GM12891 (cell line): ENCODE measurements around the gene BACE2.

Experiments used
- DNase-seq: peaks from one replicate; pipeline ENCODE4 v3.0.0; 2011; ENCODE audit warnings: low spot score; ENCODE audit not compliant: insufficient read length
- FAIRE-seq: peaks from 2 replicates; lab custom pipeline; 2011; peaks lifted over from hg19 to GRCh38; lab: Jason Lieb, UNC
- PAX5 ChIP-seq: IDR thresholded peaks from 2 replicates; pipeline ENCODE4 v1.6.1; 2011; ENCODE audit warnings: low read length, moderate library complexity, mild to moderate bottlenecking; ENCODE audit not compliant: insufficient read depth, severe bottlenecking
- POLR2A ChIP-seq: IDR thresholded peaks from 2 replicates; pipeline ENCODE4 v1.6.1; 2011; ENCODE audit warnings: low read depth, low read length, control low read depth
- POLR2AphosphoS5 ChIP-seq: IDR thresholded peaks from 2 replicates; pipeline ENCODE4 v1.6.1; 2011; ENCODE audit warnings: low read depth, low read length, control low read depth
- POU2F2 ChIP-seq: IDR thresholded peaks from 2 replicates; pipeline ENCODE4 v1.6.1; 2011; ENCODE audit warnings: low read depth, mild to moderate bottlenecking, control low read depth, low read length, moderate library complexity
- SPI1 ChIP-seq: IDR thresholded peaks from 2 replicates; pipeline ENCODE4 v1.6.1; 2011; ENCODE audit warnings: low read depth, low read length, control low read depth
- TAF1 ChIP-seq: IDR thresholded peaks from 2 replicates; pipeline ENCODE4 v1.6.1; 2011; ENCODE audit warnings: low read depth, low read length, control low read depth

The BACE2 gene

DNA sequence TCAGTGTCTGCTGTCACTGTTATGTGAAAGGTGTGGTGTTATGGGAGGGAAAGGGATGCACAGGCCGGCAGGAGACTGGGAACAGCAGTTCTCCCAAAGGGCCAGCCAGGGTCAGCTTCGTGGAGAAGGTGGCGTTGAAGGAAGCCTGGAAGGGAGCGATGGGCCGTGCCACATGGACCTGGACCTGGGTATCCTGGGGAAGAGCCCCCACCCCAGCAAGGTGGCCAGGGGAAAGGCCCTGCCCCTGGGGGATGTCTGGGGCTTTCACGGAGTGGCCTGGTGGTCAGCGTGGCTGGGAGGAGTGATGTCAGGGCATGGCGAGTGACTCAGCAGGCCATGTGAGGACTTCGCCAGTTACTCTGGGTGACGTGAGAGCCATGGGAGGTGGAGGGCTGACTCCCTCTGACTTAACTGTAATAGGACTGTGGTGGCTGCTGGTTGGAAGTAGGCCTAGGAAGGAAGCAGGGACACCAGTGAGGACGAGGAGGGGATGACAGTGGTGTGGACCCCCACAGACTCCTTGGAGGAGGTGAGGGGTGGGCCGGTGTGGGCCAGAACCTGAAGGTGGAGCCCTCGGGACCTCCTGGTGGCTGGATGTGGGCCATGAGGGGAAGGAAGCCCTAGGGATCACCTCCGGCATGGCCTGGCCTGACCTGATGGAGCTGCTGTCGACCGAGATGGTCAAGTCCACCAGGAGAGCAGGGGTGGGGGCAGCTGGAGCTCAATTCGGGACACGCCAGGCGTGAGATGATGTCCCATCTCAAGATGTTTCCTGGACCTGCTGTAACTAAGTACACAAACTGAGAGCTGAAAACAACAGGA is 54.5 kb downstream of the BACE2 start:
- TF ChIP-seq SPI1 (no peak), POLR2AphosphoS5 (no peak), PAX5 (no peak), POU2F2 (no peak), TAF1 (no peak), POLR2A (no peak)
- FAIRE-seq (no peak), DNase-seq (no peak)

- TF ChIP-seq SPI1 (no peak), POLR2AphosphoS5 (no peak), POU2F2 (no peak), TAF1 (no peak), POLR2A (no peak)
- no peak for DNase-seq
Observed at GRCh38 chr21:41226853-41227252, 58.9 kb downstream of the BACE2 start.

DNA sequence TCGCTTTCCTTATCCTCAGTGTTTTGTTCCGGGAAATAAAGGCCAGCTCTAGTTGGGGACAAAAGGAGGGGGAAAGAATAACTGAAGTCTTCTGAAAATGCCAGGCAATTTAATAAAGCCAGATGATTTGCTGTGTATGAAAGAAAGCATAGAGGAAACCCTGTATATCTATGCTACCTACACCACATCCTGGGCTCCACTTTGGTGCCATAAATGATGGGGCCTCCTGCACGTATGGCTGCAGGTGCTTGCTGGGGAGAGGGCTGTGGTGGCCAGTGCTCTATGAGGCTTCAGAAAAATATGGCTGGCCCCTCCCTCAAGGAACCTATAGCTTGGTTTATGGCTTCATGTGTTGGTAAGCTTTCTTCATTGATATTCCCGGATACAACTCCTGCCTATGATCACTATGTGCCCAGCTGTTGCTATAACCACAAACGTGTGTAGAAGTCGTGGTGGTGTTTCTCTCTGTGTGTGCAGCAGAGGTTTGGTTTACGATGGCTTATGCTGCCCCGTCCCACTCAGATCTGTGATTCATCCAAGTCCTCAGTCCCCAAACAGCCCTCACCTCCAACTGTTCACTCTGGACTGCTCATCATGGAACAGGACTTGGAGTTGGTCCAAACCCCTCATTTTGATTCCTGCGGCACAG is 59.5 kb downstream of the BACE2 start:
- no peak for DNase-seq
- no peak for FAIRE-seq

More at GRCh38 chr21:41226853-41227252, 58.9 kb downstream of the BACE2 start:
- no peak for FAIRE-seq

GRCh38 chr21:41228006-41228370 is 60.0 kb downstream of the BACE2 start:
- FAIRE-seq = no peak
- DNase-seq = no peak

More for the DNA sequence above, 59.5 kb downstream of the BACE2 start:
- TF ChIP-seq TAF1 (no peak), POLR2A (no peak), SPI1 (no peak), PAX5 (no peak), POU2F2 (no peak), POLR2AphosphoS5 (no peak)

GRCh38 chr21:41228492-41228891 is 60.5 kb downstream of the BACE2 start:
- DNase-seq (no peak), FAIRE-seq (no peak)
- TF ChIP-seq SPI1 (no peak), PAX5 (no peak), POLR2AphosphoS5 (no peak), TAF1 (no peak), POU2F2 (no peak), POLR2A (no peak)

More at GRCh38 chr21:41228006-41228370, 60.0 kb downstream of the BACE2 start:
- no peak for TF ChIP-seq TAF1
- no peak for TF ChIP-seq POU2F2
- TF ChIP-seq POLR2A = no peak
- TF ChIP-seq POLR2AphosphoS5 = no peak
- TF ChIP-seq SPI1 = no peak
- TF ChIP-seq PAX5 = no peak

- FAIRE-seq (no peak), DNase-seq (no peak)
- TF ChIP-seq POU2F2 (no peak), POLR2AphosphoS5 (no peak), TAF1 (no peak), POLR2A (no peak), SPI1 (no peak), PAX5 (no peak)
Observed at GRCh38 chr21:41228958-41229357, 61.0 kb downstream of the BACE2 start.

- FAIRE-seq = no peak
- no peak for TF ChIP-seq PAX5
- no peak for TF ChIP-seq TAF1
- no peak for TF ChIP-seq POLR2AphosphoS5
- TF ChIP-seq SPI1 = no peak
- DNase-seq = no peak
Observed at GRCh38 chr21:41229509-41230248, 61.7 kb downstream of the BACE2 start.

DNA sequence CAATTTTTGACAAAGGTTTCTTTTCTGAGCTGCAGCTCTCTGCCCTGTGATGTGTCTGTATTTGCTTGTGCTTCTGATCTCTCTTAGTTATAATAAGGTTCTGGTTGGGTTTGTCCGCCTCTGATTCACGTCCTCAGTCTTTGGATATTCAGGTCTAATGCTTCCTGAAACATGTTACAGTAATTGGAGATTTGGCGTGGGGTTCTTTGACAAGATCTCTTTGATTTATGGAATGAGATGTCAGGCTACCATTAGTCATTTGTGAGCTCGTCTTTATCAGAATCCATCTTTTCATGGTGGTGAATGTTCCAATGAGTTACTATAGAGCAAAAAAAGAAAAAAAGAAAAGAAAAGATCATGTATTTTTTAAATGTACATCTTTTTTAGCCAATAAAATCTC is 62.5 kb downstream of the BACE2 start:
- DNase-seq (no peak), FAIRE-seq (no peak)
- TF ChIP-seq SPI1 (no peak), PAX5 (no peak), POLR2A (no peak), POU2F2 (no peak), TAF1 (no peak), POLR2AphosphoS5 (no peak)

- TF ChIP-seq SPI1 (no peak), POU2F2 (no peak), POLR2A (no peak), POLR2AphosphoS5 (no peak), PAX5 (no peak), TAF1 (no peak)
- DNase-seq (no peak), FAIRE-seq (no peak)
Observed at GRCh38 chr21:41231060-41231459, 63.1 kb downstream of the BACE2 start.
